Stimulated activated CD8-positive, alpha-beta memory T cell treated with anti-CD3 and anti-CD28 coated beads, Interleukin-4, amount 100 ng/mL, for 1 hour (primary cell): ENCODE measurements around the gene DMRTC2.

ENCODE experiments used
- DNase-seq, 2 donors: peaks; one replicate each; pipeline ENCODE4 v3.0.0-alpha.2; 2020; ENCODE audit warnings: low read depth in 2 of 2, low spot score in 1 of 2

Gene DMRTC2

GRCh38 chr19:41845001-41845050 lies at the start of gene DMRTC2:
DMRTC2 (plus strand) TSS chr19:41845042; CDS start chr19:41847429, 2,387 bp downstream.
- no peak for DNase-seq

DNA sequence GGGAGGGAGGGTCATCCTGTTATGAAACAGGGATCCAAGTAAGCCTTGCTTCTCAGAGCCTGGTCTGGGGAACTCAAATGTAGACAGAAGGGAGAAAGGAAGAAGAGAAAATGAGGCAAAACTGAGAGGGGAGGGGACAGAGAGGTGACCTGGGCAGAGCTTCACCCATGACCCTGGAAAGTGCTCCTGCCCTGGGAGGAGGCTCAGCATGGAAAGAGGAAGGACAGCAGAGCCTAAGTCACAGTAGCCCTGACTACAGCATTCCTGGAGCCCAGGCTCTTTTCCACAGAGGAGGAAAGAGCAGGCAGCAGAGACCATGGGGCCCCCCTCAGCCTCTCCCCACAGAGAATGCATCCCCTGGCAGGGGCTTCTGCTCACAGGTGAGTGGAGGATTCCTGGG lies 48.5 kb upstream of the DMRTC2 start, which contains the start of gene CEACAM3:
CEACAM3 (plus strand) TSS at position 226 of the 400 bp plus-strand sequence; CDS start at position 317, 91 bp downstream.
- DNase-seq: no peak

GRCh38 chr19:41796901-41797300 lies 47.9 kb upstream of the DMRTC2 start:
- no peak for DNase-seq

DNA sequence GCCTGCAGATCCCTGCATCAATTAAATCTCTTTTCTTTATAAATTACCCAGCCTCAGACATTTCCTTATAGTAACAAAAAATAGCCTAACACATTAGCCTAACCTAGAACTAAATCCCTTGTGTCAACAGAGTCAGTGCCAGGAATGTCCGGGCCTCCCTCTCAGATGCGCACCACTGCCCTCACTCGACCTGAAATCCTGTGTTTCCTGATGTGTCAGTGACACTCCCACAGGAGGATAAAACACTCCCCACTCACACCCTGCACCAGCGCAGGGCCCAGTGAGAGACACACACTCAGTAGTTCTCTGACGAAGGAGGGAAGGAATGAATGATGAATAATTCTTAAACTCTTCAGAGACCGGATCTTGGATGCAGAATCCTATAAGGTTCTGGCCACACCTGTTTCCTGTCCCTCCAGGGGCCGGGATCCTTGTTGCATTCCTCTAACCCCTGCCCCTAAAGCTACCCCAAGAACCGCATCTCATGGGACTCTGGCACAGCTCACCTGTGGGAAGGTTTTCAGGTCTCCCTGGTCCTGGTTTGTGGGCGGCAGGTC lies 45.3 kb upstream of the DMRTC2 start:
- DNase-seq: no peak

DNA sequence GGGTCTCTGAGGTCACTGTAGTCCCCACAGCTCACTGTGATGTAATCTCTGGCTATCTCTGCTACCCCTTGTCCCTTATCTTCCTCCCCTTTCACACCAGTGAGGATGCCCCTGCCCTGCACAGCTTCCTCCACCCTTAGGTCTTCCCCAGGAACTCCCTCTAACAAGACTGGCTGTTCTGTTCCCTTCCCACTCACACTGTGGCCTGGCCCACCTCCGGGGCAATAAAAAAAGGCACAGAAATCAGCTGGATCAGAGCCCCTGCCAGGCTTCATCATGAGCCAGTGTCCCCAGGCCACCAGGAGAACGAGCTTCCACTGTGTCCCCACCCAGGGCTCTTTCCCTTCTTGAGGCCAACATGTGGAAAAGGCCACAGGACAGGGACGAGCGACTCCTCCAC lies 43.8 kb upstream of the DMRTC2 start:
- no peak for DNase-seq

GRCh38 chr19:41801792-41802211 lies 43.0 kb upstream of the DMRTC2 start:
- DNase-seq: no peak

DNA sequence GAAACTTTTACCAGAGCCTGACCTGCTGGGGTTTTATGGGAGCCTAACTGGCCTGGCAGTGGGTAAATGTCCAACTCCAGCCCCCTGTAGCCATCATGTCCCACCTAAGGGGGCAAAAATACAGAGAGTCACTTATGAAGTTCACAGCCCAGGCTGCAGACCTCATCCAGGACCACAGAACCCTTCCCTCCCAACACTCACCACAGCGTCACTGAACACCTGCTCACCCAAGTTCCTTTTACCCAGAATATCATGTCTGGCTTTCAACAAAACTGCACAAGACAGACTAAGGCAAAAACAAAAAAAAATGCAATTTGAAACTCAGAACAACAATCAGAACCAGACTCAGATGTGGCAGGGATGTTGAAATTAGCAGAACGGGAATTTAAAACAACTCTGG lies 42.1 kb upstream of the DMRTC2 start:
- DNase-seq: no peak

DNA sequence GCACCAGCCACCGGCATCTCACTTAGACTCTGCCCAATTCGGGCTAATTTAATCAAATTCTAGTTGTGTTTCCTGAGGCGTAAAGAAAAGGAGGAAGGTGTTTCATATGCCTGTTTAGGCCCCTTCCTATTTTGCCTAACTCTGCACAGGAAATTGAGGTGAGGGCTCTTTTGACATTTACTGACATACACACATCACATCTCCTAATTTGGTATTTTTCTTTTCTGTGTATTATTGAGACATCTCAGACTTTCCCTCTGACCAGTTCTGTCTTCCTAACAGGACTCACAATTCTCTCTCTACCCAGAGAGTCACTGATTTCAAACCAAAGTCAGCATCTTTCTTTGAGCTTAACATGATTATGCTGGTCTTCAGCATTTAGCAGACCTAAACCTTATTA lies 40.5 kb upstream of the DMRTC2 start:
- no peak for DNase-seq

- no peak for DNase-seq
Observed at GRCh38 chr19:41807176-41807575, 37.7 kb upstream of the DMRTC2 start.

- DNase-seq: no peak
Observed at GRCh38 chr19:41808663-41809566, 35.9 kb upstream of the DMRTC2 start.

DNA sequence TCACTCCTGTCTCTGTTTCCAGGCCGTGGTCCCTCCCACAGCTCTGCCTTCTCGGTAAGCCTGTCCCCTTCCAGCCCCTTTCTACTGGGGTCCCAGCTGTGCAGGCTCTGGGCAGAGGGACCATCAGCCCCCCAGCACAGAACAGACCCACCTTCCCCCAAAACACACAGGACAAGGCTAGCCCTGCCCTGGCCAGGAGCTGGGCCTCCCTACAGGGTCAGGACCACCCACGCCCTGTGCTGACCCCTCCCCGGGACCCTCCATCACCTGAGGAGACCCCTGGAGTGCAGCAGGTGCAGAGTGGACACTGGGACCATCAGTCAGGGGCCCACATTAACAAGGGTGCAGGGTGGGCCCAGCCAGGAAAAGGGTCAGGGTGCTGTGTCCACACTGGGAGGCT lies 34.5 kb upstream of the DMRTC2 start:
- no peak for DNase-seq

DNA sequence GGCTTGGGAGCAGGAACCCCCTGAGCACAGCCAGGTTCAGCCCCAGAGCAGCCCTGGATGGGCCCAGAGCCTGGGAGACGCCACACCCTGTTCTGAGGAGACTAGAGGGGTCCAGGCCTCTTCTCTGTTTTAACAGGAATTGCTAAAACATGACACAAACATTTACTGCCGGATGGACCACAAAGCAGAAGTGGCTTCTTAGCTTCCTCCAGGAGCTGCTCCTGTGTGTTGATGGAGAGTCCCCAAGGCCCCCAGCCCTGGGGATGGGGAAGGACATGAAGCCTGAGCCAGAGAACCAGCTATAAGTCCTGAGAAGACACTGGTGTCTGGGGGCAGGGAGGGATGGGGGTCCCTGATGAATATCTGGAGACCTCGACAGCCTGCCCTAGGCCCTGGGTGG lies 33.8 kb upstream of the DMRTC2 start:
- DNase-seq: no peak

DNA sequence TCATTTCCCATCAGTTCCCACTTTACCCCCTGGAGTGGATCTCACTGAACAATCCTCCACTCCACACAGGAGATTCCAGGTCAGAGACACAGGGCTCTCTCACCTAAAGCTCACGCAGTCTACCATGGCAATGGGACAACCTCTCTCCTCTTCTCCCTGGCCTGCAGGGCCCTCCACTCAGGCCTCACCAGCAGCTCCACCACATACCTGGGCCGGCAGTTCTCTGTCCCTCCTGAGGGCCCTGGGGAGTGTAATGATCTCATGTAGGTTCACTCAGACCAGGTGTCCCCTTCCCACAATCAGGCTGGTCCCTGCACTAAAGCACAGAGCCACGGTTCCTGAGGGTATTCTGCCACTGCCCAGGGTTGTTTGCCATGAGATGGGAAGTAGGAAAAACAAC lies 32.9 kb upstream of the DMRTC2 start:
- no peak for DNase-seq

DNA sequence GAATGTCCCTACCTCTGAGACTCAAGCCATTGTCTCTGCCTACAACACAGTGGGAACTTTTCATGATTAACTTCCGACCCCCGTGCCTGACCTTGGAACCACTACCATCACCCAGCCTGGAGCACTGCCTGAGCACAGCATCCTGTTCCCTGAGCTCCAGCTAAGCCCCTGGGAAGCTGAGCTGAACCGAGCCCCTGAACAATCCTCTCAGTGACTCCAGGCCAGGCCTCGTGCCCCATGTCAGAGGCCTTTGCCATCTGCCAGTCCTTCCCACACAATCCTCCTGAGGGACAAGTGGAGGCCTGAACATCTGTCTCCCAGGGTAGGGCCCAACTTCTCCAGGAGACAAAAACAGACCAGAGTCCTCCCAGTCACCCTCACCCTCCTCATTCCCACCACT lies 30.9 kb upstream of the DMRTC2 start:
- DNase-seq: no peak

DNA sequence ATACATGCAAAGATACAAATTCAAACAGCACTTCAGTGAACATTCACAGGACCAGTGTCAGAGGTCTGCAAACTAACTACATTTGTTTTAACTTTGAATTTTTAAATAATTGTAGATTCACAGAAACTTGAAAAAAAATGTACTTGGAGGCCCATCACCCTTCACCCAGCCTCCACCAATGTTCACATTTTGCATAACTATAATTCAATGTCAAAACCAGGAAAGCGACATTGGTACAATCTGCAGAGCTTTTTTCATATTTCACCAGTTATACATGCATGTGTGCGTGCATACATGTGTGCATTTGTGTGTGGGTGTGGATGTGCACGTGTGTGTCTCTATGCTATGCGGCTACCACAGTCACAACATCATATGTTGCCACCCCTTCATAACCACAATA lies 29.5 kb upstream of the DMRTC2 start:
- no peak for DNase-seq

DNA sequence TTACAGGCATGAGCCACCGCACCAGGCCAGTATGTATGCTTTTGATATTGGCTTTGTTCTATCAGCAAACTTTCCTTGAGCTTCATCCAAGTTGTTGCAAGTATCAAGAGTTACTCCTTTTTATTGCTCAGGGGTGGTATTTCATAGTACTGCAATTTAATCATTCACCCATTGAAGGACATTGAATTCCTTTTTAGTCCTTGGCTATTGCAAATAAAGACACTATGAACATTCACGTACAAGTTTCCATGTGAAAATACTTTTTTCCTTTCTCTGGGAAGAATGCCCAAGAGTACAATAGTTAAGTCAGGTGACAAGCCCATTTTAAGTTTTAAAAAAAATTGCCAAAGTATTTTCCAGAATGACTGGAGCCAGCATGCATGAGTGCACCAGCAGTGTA lies 28.1 kb upstream of the DMRTC2 start:
- no peak for DNase-seq

- no peak for DNase-seq
Observed at GRCh38 chr19:41821003-41821735, 23.7 kb upstream of the DMRTC2 start.

DNA sequence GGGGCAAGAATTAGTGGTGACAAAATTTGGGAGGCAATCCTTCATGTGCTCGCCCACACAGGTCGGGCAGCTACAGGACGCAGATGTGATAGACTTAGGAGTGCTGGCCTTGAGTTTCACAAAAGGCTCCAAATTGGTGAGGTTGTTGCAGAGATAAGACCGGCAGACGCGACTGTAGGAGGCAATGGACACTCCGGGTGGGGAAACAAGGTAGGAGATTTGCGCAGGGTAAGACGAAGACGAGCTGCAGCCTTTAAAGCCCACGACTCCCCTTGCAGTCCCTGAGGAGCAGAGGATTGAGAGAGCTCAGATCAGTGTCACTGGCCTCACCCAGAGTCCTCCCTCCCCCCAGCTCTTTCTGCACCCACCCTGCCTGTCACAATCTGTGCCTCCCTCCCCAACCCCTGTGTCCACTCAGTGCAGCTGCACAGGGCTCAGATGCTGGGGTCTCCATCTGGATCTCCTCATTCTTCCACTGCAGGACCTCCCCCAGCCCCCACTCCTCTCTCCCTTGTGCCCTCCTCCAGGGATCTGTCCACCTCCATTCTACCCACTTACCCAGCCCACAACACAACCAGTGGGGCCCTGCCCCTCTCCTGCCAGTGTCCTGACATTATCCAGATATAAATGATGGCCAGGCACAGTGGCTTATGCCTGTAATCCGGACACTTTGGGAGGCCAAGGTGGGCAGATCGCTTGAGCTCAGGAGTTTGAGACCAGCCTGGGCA lies 6.7 kb upstream of the DMRTC2 start:
- DNase-seq: no peak

DNA sequence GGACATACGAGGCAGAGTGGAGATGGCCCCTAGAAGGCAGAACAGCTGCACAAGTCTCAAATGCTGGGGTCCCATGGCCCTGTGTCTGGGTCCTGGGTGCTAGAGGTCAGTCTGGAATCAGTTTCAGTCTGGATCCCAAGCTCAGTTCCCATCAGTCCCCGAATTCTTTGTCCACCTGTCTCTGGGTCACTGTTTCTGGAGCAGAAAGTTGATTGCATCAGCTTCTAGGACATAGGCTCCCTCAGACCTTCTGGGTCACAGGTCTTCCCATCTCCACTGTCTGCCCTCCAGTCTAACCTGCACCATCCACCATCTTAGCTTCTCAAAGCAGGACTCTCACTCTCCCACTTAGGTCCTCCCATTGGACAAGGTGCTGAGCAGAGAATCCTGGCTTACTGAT lies 5.6 kb upstream of the DMRTC2 start:
- no peak for DNase-seq

- DNase-seq: no peak
Observed at GRCh38 chr19:41843371-41843770, 1.5 kb upstream of the DMRTC2 start.

DNA sequence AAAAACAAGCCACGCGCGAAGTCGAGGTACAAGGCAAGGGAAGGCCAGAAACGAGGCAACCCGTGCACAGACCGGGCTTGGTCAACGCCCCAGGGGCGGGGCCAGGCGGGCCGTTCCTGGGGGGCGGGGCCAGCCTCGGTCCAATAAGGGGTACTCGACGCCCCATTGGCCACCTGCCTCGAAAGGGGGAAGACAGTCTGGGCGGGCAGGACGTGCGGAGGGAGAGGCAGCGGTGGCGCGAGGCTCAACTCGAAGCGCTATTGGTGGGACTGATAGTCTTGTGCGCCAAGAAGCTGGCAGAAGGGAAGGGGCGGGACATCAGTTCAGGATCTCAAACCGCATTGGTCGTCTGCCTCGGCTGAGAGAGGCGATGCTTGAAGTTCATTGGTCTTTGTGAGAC lies 241 bp upstream of the DMRTC2 start, which contains the start of gene LYPD4:
LYPD4 (minus strand) TSS at position 83 of the 400 bp plus-strand sequence. CDS start 5,398 bp downstream, outside the sequence.
- DNase-seq: no peak

DNA sequence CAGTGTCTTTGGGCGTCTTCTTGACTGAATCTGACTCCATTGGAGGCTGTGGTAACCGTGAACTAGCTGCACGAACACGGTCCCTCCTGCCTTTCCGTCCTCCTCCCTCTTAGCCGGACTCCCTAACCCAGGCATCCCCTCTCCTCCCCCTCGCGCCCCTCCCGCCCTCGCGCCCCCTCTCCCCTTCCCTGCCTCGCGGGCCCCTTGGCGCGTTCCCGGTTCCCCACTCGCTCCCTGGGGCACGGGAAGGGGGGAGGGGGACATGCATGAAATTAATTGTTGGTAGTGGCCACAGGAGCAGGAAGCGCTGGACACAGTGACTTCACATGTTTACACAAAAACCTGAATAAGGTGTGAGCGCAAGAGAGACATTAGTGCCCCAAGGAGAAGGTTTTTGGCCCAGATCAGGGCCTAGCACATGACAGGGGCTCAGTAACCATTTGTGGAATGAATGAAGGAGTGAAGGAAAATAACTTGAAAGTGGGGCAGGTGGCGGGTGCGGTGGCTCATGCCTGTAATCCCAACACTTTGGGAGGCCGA lies 279 bp downstream of the DMRTC2 start:
- DNase-seq: no peak
